ENCODE measurements around the gene MYO1G.
"Not testable (repeated sequence)": the region's sequence is repeated elsewhere in the genome, so short reads cannot be mapped to it uniquely, and the experiment has no call there.

Gene MYO1G

GRCh38 chr7:44999245-45000092 lies 20.7 kb upstream of the MYO1G start:
- DNase-seq (ENCODE audit: low read depth), result peak; percentile 92

GRCh38 chr7:44998153-44998871 lies 19.5 kb upstream of the MYO1G start:
- DNase-seq (ENCODE audit: low read depth), result no peak

- DNase-seq (ENCODE audit: low read depth), result no peak
Observed at GRCh38 chr7:44995555-44996493, 17.0 kb upstream of the MYO1G start.

GRCh38 chr7:44994877-44995554 lies 16.2 kb upstream of the MYO1G start:
- no peak for DNase-seq (ENCODE audit: low read depth)

GRCh38 chr7:44992004-44992795 lies 13.4 kb upstream of the MYO1G start:
- DNase-seq (ENCODE audit: low read depth), result not testable (repeated sequence)

GRCh38 chr7:44990109-44991023 lies 11.6 kb upstream of the MYO1G start:
- DNase-seq (ENCODE audit: low read depth), result peak; percentile 34

- DNase-seq (ENCODE audit: low read depth), result no peak
Observed at GRCh38 chr7:44989132-44989531, 10.3 kb upstream of the MYO1G start.

GRCh38 chr7:44988701-44989100 lies 9.9 kb upstream of the MYO1G start:
- no peak for DNase-seq (ENCODE audit: low read depth)

- no peak for DNase-seq (ENCODE audit: low read depth)
Observed at GRCh38 chr7:44987996-44988395, 9.2 kb upstream of the MYO1G start.

- DNase-seq (ENCODE audit: low read depth), result no peak
Observed at GRCh38 chr7:44987457-44987856, 8.6 kb upstream of the MYO1G start.

- DNase-seq (ENCODE audit: low read depth), result peak; percentile 70
Observed at GRCh38 chr7:44986218-44987053, 7.6 kb upstream of the MYO1G start.

GRCh38 chr7:44985900-44986217 lies 7.0 kb upstream of the MYO1G start:
- DNase-seq (ENCODE audit: low read depth), result no peak

- DNase-seq (ENCODE audit: low read depth), result no peak
Observed at GRCh38 chr7:44985033-44985695, 6.3 kb upstream of the MYO1G start.

GRCh38 chr7:44984478-44984758 lies 5.6 kb upstream of the MYO1G start:
- no peak for DNase-seq (ENCODE audit: low read depth)

GRCh38 chr7:44983742-44984477 lies 5.1 kb upstream of the MYO1G start:
- DNase-seq (ENCODE audit: low read depth), result no peak

GRCh38 chr7:44982970-44983369 lies 4.2 kb upstream of the MYO1G start:
- DNase-seq (ENCODE audit: low read depth), result no peak

- no peak for DNase-seq (ENCODE audit: low read depth)
Observed at GRCh38 chr7:44982535-44982923, 3.7 kb upstream of the MYO1G start.

Measured in non-pigmented ciliary epithelial cell (primary cell).